HL-60 (cell line): ENCODE measurements around the gene TYMP.

Source experiments
- CTCF ChIP-seq: IDR thresholded peaks from one replicate; pipeline ENCODE4 v1.5.1; 2011; ENCODE audit warnings: low read length, control low read depth, inconsistent platforms; ENCODE audit not compliant: insufficient read depth
- SPI1 ChIP-seq: IDR thresholded peaks from 2 replicates; pipeline ENCODE4 v1.6.1; 2012; ENCODE audit warnings: low read depth, mild to moderate bottlenecking, borderline replicate concordance
- TF ChIP-seq, protein P1 (sequence below): IDR thresholded peaks from 2 replicates; pipeline ENCODE4 v1.6.1; 2012; ENCODE audit warnings: low read depth; ENCODE audit not compliant: insufficient replicate concordance

DNA sequence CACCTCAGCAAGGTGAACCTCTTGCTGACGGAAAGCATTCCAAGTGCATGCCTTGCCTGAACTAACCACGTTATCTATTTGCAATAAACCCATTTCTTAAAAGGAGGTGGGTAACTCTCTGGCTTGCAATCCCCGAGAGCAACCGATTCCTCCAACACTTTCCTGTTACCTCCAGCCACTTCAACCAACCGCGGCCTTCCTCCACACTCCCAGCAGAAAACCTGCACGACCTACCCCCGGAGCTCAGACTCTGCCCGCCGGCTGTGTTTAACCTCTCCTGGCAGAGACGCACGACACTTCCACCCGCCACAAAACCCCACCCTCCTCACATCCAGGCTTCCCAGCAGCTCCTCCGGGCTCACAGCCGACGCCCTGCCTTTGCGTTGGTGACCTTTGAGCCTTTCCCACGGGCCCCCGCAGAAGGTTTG, 5.1 kb downstream of the TYMP start:
- no peak for TF ChIP-seq CTCF
- no peak for TF ChIP-seq SPI1
- TF ChIP-seq, protein P1, sequence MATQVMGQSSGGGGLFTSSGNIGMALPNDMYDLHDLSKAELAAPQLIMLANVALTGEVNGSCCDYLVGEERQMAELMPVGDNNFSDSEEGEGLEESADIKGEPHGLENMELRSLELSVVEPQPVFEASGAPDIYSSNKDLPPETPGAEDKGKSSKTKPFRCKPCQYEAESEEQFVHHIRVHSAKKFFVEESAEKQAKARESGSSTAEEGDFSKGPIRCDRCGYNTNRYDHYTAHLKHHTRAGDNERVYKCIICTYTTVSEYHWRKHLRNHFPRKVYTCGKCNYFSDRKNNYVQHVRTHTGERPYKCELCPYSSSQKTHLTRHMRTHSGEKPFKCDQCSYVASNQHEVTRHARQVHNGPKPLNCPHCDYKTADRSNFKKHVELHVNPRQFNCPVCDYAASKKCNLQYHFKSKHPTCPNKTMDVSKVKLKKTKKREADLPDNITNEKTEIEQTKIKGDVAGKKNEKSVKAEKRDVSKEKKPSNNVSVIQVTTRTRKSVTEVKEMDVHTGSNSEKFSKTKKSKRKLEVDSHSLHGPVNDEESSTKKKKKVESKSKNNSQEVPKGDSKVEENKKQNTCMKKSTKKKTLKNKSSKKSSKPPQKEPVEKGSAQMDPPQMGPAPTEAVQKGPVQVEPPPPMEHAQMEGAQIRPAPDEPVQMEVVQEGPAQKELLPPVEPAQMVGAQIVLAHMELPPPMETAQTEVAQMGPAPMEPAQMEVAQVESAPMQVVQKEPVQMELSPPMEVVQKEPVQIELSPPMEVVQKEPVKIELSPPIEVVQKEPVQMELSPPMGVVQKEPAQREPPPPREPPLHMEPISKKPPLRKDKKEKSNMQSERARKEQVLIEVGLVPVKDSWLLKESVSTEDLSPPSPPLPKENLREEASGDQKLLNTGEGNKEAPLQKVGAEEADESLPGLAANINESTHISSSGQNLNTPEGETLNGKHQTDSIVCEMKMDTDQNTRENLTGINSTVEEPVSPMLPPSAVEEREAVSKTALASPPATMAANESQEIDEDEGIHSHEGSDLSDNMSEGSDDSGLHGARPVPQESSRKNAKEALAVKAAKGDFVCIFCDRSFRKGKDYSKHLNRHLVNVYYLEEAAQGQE: no peak
